GM21515 (cell line): ENCODE results near the gene S1PR2.
A peak's percentile ranks its signal among the peaks of the same experiment; 100 is the strongest.
"Not testable (repeated sequence)": the region's sequence is repeated elsewhere in the genome, so short reads cannot be mapped to it uniquely, and the experiment has no call there.

Experiments used
- ATAC-seq: cut with Tn5 transposase; IDR thresholded peaks from one replicate; pipeline ENCODE4 v1.9.1; 2021; ENCODE audit not compliant: unreplicated experiment

The S1PR2 gene

GRCh38 chr19:10193790-10194499, 37.2 kb downstream of the S1PR2 start:
- peak; percentile 24 for ATAC-seq

DNA sequence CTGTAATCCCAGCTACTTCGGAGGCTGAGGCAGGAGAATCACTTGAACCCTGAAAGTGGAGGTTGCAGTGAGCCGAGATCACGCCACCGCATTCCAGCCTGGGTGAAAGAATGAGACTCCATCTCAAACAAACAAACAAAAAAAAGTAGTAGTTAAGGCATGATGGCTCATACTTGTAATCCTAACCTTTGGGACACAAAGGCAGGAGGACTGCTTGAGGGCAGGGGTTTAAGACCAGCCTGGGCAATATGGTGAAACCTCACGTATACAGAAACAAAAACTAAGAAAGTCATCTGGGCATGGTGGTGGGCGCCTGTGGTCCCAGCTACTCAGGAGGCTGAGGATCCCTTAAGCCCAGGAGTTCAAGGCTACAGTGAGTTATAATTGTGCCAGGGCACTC, 38.2 kb downstream of the S1PR2 start:
- no peak for ATAC-seq

GRCh38 chr19:10191347-10191746, 39.8 kb downstream of the S1PR2 start:
- ATAC-seq, result no peak

DNA sequence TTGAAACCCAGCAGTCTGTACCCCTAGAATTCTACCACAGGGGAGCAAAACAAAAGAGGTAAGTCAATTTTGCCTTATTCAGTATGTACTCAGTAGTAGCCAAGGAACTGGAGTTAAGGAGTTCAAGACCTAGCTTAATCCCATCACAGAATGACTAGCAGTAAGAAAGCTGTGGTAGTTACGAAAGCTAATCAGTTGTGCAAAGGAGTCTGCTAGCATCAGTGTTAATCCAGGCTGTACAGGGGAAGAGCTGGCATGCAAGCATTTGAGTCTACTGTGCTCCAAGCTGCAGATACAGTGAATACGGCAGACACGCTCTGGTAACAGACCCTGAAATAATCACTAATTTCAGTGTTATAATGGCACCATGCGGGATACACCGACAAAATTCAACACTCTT, 41.1 kb downstream of the S1PR2 start:
- ATAC-seq, result no peak

DNA sequence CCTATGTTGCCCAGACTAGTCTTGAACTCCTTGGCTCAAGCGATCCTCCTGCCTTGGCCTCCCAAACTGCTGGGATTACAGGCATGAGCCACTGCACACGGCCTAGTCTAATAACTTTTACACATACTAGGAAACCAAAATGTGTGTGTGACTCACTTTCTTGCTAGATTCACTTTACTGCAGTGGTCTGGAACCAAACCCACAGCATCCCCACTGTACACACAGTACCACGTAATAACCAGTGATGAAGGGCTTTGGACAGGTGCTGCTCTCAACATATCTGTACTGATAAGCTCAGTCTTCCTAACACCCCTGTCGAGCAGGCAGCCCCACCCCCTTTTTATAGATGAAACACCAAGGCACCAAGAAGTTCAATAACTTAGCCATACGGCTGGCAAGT, 41.5 kb downstream of the S1PR2 start:
- no peak for ATAC-seq

DNA sequence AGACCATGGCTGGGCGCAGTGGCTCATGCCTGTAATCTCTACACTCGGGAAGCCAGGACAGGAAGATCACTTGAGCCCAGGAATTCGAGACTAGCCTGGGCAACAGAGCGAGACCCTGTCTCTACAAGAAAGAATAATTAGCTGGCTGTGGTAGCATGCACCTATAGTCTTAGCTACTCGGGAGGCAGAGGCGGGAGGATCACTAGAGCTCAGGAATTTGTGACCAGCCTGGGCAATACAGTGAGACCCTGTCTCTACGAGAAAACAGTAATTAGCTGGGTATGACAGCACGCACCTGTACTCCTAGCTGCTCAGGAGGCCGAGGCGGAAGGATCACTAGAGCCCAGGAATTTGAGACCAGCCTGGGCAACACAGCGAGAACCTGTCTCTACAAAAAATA, 43.8 kb downstream of the S1PR2 start:
- no peak for ATAC-seq

GRCh38 chr19:10184636-10185035, 46.5 kb downstream of the S1PR2 start:
- no peak for ATAC-seq

GRCh38 chr19:10183926-10184325, 47.2 kb downstream of the S1PR2 start:
- ATAC-seq, result no peak

GRCh38 chr19:10182847-10183246, 48.3 kb downstream of the S1PR2 start:
- ATAC-seq, result no peak

- ATAC-seq, result no peak
These were observed 49.1 kb downstream of the S1PR2 start for GRCh38 chr19:10182076-10182475.

- no peak for ATAC-seq
These were observed 50.7 kb downstream of the S1PR2 start for GRCh38 chr19:10180459-10180858.

- not testable (repeated sequence) for ATAC-seq
These were observed 51.1 kb downstream of the S1PR2 start for GRCh38 chr19:10180024-10180423.

- ATAC-seq, result no peak
These were observed 57.6 kb downstream of the S1PR2 start for GRCh38 chr19:10173527-10173926.
